WTC11 (cell line): Measurements from ENCODE around the gene ADCY2. TPM values are rescaled to one million over a fixed set of nuclear protein-coding genes. Genes with fewer than 3 reads are reported as not detected.

Experiments
- ATAC-seq: fragments of 200-7000 bp; cut with Tn5 transposase; 2 replicates; pipeline ENCODE4 v1.10.0; 2021; ENCODE audit warnings: mild to moderate bottlenecking, moderate library complexity
- CTCF ChIA-PET: fragments of 300-600 bp; sonication (Branson Sonifier 250); formaldehyde crosslinking; loops from one replicate; lab custom pipeline; 2021; ENCODE audit warnings: antibody characterized with exemption; lab: Charles Lee
- POLR2A ChIA-PET: fragments of 350-600 bp; sonication (Branson Sonifier 250); formaldehyde crosslinking; loops from one replicate; lab custom pipeline; 2021; ENCODE audit warnings: antibody characterized with exemption; lab: Charles Lee
- DNase-seq: peaks from one replicate; pipeline ENCODE4 v3.0.0; 2021; ENCODE audit warnings: low spot score
- H3K27ac Mint-ChIP-seq: 2 replicates; pipeline ENCODE4 v1.8.0; 2021; ENCODE audit warnings: mixed read lengths
- H3K27me3 Mint-ChIP-seq: 2 replicates; pipeline ENCODE4 v1.8.0; 2021; ENCODE audit warnings: low read depth, mild to moderate bottlenecking, moderate library complexity, mixed read lengths
- H3K36me3 Mint-ChIP-seq: 2 replicates; pipeline ENCODE4 v1.8.0; 2021; ENCODE audit warnings: mixed read lengths
- H3K4me1 Mint-ChIP-seq: 2 replicates; pipeline ENCODE4 v1.8.0; 2022; ENCODE audit warnings: mixed read lengths
- H3K4me3 Mint-ChIP-seq: 2 replicates; pipeline ENCODE4 v1.8.0; 2021; ENCODE audit warnings: mild to moderate bottlenecking, moderate library complexity, mixed read lengths
- H3K9me3 Mint-ChIP-seq: 2 replicates; pipeline ENCODE4 v1.8.0; 2021; ENCODE audit warnings: mixed read lengths
- AFF4 ChIP-seq: sonication (generic); formaldehyde crosslinking; IDR thresholded peaks from 2 replicates; pipeline ENCODE4 v1.8.1; 2023; ENCODE audit warnings: mild to moderate bottlenecking, missing genetic modification reagents, borderline replicate concordance
- ESRRA ChIP-seq: sonication (generic); formaldehyde crosslinking; IDR thresholded peaks from 2 replicates; pipeline ENCODE4 v1.8.1; 2022; ENCODE audit warnings: mild to moderate bottlenecking, missing genetic modification reagents, borderline replicate concordance
- GABPB1 ChIP-seq: sonication (generic); formaldehyde crosslinking; IDR thresholded peaks from 2 replicates; pipeline ENCODE4 v1.8.1; 2023; ENCODE audit warnings: mild to moderate bottlenecking, missing genetic modification reagents
- IRF1 ChIP-seq: sonication (generic); formaldehyde crosslinking; IDR thresholded peaks from 2 replicates; pipeline ENCODE4 v1.8.0; 2023; ENCODE audit warnings: missing genetic modification reagents
- MYBL2 ChIP-seq: sonication (generic); formaldehyde crosslinking; IDR thresholded peaks from 2 replicates; pipeline ENCODE4 v1.8.1; 2023; ENCODE audit warnings: mild to moderate bottlenecking, moderate library complexity, missing genetic modification reagents
- NFATC4 ChIP-seq: fragments of 250-450 bp; sonication (Bioruptor Pico); IDR thresholded peaks from 2 replicates; pipeline ENCODE4 v1.9.0; 2021; ENCODE audit warnings: mild to moderate bottlenecking
- NR1H2 ChIP-seq: sonication (generic); formaldehyde crosslinking; IDR thresholded peaks from 2 replicates; pipeline ENCODE4 v1.9.0; 2021; ENCODE audit warnings: mild to moderate bottlenecking, moderate library complexity, missing genetic modification reagents
- PREB ChIP-seq: sonication (generic); formaldehyde crosslinking; IDR thresholded peaks from 2 replicates; pipeline ENCODE4 v1.8.1; 2022; ENCODE audit warnings: mild to moderate bottlenecking, missing genetic modification reagents, moderate library complexity, borderline replicate concordance
- PRRX2 ChIP-seq: fragments of 250-450 bp; sonication (Bioruptor Pico); IDR thresholded peaks from 2 replicates; pipeline ENCODE4 v1.8.0; 2021; ENCODE audit warnings: mild to moderate bottlenecking
- TEAD4 ChIP-seq: sonication (generic); formaldehyde crosslinking; IDR thresholded peaks from 2 replicates; pipeline ENCODE4 v1.8.0; 2022; ENCODE audit warnings: mild to moderate bottlenecking, missing genetic modification reagents
- ZNF671 ChIP-seq: fragments of 250-450 bp; sonication (Bioruptor Pico); IDR thresholded peaks from 2 replicates; pipeline ENCODE4 v1.8.0; 2021; ENCODE audit warnings: mild to moderate bottlenecking
- total RNA-seq: library from RNA; stranded (reverse); gene quantifications from 3 replicates; pipeline ENCODE4 v1.2.3, GENCODE V29; 2021
- TF ChIP-seq, protein P1 (sequence below): fragments of 250-450 bp; sonication (Bioruptor Pico); IDR thresholded peaks from 2 replicates; pipeline ENCODE4 v2.1.2; 2022; ENCODE audit warnings: mild to moderate bottlenecking, moderate library complexity
- TF ChIP-seq, protein P2 (sequence below): sonication (generic); formaldehyde crosslinking; IDR thresholded peaks from 2 replicates; pipeline ENCODE4 v1.8.0; 2022; ENCODE audit warnings: mild to moderate bottlenecking, missing genetic modification reagents
- TF ChIP-seq, protein P3 (sequence below): sonication (generic); formaldehyde crosslinking; IDR thresholded peaks from 2 replicates; pipeline ENCODE4 v1.8.1; 2023; ENCODE audit warnings: mild to moderate bottlenecking, moderate library complexity, missing genetic modification reagents
- TF ChIP-seq, protein P4 (sequence below): sonication (generic); formaldehyde crosslinking; IDR thresholded peaks from 2 replicates; pipeline ENCODE4 v1.8.1; 2022; ENCODE audit warnings: low read depth, mild to moderate bottlenecking, moderate library complexity, missing genetic modification reagents, borderline replicate concordance
- TF ChIP-seq, protein P5 (sequence below): sonication (generic); formaldehyde crosslinking; IDR thresholded peaks from 2 replicates; pipeline ENCODE4 v1.8.1; 2022; ENCODE audit warnings: low read depth, missing genetic modification reagents, borderline replicate concordance

Gene ADCY2
- total RNA-seq, 1 experiment from 2014 or later = 142 TPM

DNA sequence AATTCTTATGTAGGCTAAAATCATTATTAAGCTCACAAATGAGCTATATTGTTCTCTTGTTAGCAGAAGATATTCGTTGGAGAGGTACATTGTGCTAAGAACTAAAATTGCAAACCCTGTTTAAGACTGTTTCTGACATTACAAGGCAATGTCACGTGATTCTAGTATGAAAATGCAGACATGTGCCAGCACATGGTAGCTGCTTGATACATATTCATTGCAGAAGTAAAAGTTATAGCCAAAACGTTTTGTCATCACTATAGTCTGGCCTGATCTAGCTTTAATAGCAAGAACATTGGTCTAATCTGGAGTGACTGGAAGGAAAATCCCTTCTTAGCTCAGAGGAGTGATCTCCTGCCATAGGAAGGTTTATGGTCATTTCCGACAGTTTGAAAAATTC, 310.3 kb downstream of the ADCY2 start (continued):
- TF ChIP-seq IRF1 (CRISPR knock-in tag) (no peak), ESRRA (CRISPR knock-in tag) (no peak), NFATC4 (CRISPR knock-in tag) (no peak)

- Mint-ChIP-seq H3K36me3 (peaks cover 87% of the 10 kb centered on the region), H3K27me3 (no peaks in the 10 kb centered on the region), H3K27ac (no peak overlapping the region), H3K4me1 (peaks cover 15% of the 10 kb centered on the region), H3K9me3 (no peaks in the 10 kb centered on the region), H3K4me3 (no peak overlapping the region)
- POLR2A ChIA-PET = no interaction called here
- no peak for DNase-seq
- ATAC-seq = no peak
- TF ChIP-seq, protein P1, sequence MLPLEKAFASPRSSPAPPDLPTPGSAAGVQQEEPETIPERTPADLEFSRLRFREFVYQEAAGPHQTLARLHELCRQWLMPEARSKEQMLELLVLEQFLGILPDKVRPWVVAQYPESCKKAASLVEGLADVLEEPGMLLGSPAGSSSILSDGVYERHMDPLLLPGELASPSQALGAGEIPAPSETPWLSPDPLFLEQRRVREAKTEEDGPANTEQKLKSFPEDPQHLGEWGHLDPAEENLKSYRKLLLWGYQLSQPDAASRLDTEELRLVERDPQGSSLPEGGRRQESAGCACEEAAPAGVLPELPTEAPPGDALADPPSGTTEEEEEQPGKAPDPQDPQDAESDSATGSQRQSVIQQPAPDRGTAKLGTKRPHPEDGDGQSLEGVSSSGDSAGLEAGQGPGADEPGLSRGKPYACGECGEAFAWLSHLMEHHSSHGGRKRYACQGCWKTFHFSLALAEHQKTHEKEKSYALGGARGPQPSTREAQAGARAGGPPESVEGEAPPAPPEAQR (CRISPR knock-in tag) = no peak
- TF ChIP-seq, protein P2, sequence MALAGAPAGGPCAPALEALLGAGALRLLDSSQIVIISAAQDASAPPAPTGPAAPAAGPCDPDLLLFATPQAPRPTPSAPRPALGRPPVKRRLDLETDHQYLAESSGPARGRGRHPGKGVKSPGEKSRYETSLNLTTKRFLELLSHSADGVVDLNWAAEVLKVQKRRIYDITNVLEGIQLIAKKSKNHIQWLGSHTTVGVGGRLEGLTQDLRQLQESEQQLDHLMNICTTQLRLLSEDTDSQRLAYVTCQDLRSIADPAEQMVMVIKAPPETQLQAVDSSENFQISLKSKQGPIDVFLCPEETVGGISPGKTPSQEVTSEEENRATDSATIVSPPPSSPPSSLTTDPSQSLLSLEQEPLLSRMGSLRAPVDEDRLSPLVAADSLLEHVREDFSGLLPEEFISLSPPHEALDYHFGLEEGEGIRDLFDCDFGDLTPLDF (CRISPR knock-in tag) = no peak
- no peak for TF ChIP-seq NR1H2 (CRISPR knock-in tag)
- TF ChIP-seq MYBL2 = no peak
- TF ChIP-seq ZNF671 (CRISPR knock-in tag) = no peak
- TF ChIP-seq, protein P3, sequence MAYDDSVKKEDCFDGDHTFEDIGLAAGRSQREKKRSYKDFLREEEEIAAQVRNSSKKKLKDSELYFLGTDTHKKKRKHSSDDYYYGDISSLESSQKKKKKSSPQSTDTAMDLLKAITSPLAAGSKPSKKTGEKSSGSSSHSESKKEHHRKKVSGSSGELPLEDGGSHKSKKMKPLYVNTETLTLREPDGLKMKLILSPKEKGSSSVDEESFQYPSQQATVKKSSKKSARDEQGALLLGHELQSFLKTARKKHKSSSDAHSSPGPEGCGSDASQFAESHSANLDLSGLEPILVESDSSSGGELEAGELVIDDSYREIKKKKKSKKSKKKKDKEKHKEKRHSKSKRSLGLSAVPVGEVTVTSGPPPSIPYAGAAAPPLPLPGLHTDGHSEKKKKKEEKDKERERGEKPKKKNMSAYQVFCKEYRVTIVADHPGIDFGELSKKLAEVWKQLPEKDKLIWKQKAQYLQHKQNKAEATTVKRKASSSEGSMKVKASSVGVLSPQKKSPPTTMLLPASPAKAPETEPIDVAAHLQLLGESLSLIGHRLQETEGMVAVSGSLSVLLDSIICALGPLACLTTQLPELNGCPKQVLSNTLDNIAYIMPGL (CRISPR knock-in tag) = no peak
- TF ChIP-seq, protein P4, sequence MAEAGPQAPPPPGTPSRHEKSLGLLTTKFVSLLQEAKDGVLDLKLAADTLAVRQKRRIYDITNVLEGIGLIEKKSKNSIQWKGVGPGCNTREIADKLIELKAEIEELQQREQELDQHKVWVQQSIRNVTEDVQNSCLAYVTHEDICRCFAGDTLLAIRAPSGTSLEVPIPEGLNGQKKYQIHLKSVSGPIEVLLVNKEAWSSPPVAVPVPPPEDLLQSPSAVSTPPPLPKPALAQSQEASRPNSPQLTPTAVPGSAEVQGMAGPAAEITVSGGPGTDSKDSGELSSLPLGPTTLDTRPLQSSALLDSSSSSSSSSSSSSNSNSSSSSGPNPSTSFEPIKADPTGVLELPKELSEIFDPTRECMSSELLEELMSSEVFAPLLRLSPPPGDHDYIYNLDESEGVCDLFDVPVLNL = no peak
- no peak for TF ChIP-seq AFF4
- TF ChIP-seq, all 79 proteins: peak for 0
- CTCF ChIA-PET = no interaction called here
Observed at GRCh38 chr5:7714119-7714518, 318.2 kb downstream of the ADCY2 start.

- ChIA-PET CTCF (no interaction called here), POLR2A (no interaction called here)
- ATAC-seq = no peak
- peaks cover 3% of the 10 kb centered on the region for H3K9me3 Mint-ChIP-seq
- DNase-seq = no peak
- peaks cover 87% of the 10 kb centered on the region for H3K36me3 Mint-ChIP-seq
- H3K27ac Mint-ChIP-seq = 0 out of 2 replicates have a peak overlapping the region, but pooled peaks have one; percentile 80
- H3K4me1 Mint-ChIP-seq = peaks cover 15% of the 10 kb centered on the region
- no peak overlapping the region for H3K4me3 Mint-ChIP-seq
- no peaks in the 10 kb centered on the region for H3K27me3 Mint-ChIP-seq
- TF ChIP-seq, protein P5, sequence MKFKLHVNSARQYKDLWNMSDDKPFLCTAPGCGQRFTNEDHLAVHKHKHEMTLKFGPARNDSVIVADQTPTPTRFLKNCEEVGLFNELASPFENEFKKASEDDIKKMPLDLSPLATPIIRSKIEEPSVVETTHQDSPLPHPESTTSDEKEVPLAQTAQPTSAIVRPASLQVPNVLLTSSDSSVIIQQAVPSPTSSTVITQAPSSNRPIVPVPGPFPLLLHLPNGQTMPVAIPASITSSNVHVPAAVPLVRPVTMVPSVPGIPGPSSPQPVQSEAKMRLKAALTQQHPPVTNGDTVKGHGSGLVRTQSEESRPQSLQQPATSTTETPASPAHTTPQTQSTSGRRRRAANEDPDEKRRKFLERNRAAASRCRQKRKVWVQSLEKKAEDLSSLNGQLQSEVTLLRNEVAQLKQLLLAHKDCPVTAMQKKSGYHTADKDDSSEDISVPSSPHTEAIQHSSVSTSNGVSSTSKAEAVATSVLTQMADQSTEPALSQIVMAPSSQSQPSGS (CRISPR knock-in tag) = no peak
- TF ChIP-seq TEAD4 (CRISPR knock-in tag) (no peak), PREB (CRISPR knock-in tag) (no peak), GABPB1 (CRISPR knock-in tag) (no peak), NR1H2 (CRISPR knock-in tag) (no peak), PRRX2 (no peak)
- TF ChIP-seq, protein P1 (CRISPR knock-in tag) = no peak
Observed at GRCh38 chr5:7714697-7715096, 318.8 kb downstream of the ADCY2 start.
